HEK293 (cell line): ENCODE results near the gene MYH6.
"Not testable (repeated sequence)": the region's sequence is repeated elsewhere in the genome, so short reads cannot be mapped to it uniquely, and the experiment has no call there.

ENCODE experiments used
- CTCF ChIA-PET: fragments of 350-600 bp; formaldehyde crosslinking; extraction: SDS; loops from one replicate; lab custom pipeline; 2021; ENCODE audit warnings: antibody characterized with exemption; lab: Yijun Ruan, JAX
- POLR2A ChIA-PET: fragments of 300-600 bp; formaldehyde crosslinking; extraction: SDS; loops from one replicate; lab custom pipeline; 2020; ENCODE audit warnings: antibody characterized with exemption, inconsistent platforms; lab: Yijun Ruan, JAX
- H3K27ac ChIP-seq: fragments of 200-500 bp; sonication (Bioruptor generic); 2 replicates; pipeline ENCODE4 v1.5.1; 2014; ENCODE audit warnings: low read depth, low read length, control low read depth, inconsistent platforms; ENCODE audit errors: extremely low read depth
- H3K36me3 ChIP-seq, 2 experiments: fragments of 200-500 bp in 1 of 2; sonication (Bioruptor generic) in 1 of 2; 1 replicate in 1 of 2; 2 replicates in 1 of 2; pipeline ENCODE4 v1.5.1; 2014 to 2017; ENCODE audit warnings: inconsistent platforms in 2 of 2, low read length in 2 of 2; ENCODE audit not compliant: control insufficient read depth in 2 of 2, insufficient read depth in 1 of 2
- H3K4me1 ChIP-seq: fragments of 200-500 bp; sonication (Bioruptor generic); 2 replicates; pipeline ENCODE4 v1.5.1; 2014; ENCODE audit warnings: mild to moderate bottlenecking, low read length, inconsistent platforms; ENCODE audit not compliant: control insufficient read depth, insufficient read depth
- H3K4me3 ChIP-seq: 2 replicates; pipeline ENCODE4 v1.5.1; 2011; ENCODE audit warnings: low read depth, mild to moderate bottlenecking, control low read depth, low read length, moderate library complexity
- H3K9me3 ChIP-seq: fragments of 200-500 bp; sonication (Bioruptor generic); 2 replicates; pipeline ENCODE4 v1.5.1; 2014; ENCODE audit warnings: low read depth, low read length, inconsistent platforms; ENCODE audit not compliant: control insufficient read depth, insufficient read depth
- HOXA7 ChIP-seq: sonication (generic); formaldehyde crosslinking; IDR thresholded peaks from 2 replicates; pipeline ENCODE4 v1.8.1; 2022; ENCODE audit warnings: missing genetic modification reagents, borderline replicate concordance
- KLF17 ChIP-seq: fragments of 450-650 bp; formaldehyde crosslinking; IDR thresholded peaks from 2 replicates; pipeline ENCODE4 v1.5.1; 2016; ENCODE audit warnings: missing biosample characterization, missing genetic modification characterization
- PRDM2 ChIP-seq: fragments of 450-650 bp; formaldehyde crosslinking; IDR thresholded peaks from 2 replicates; pipeline ENCODE4 v1.5.1; 2016; ENCODE audit warnings: missing biosample characterization, missing genetic modification characterization, borderline replicate concordance
- PRDM6 ChIP-seq: fragments of 450-650 bp; formaldehyde crosslinking; IDR thresholded peaks from 2 replicates; pipeline ENCODE4 v1.5.1; 2017; ENCODE audit warnings: missing biosample characterization, missing genetic modification characterization
- SP2 ChIP-seq: fragments of 450-650 bp; formaldehyde crosslinking; IDR thresholded peaks from 2 replicates; pipeline ENCODE4 v1.5.1; 2016; ENCODE audit warnings: missing biosample characterization, missing genetic modification characterization
- ZBTB17 ChIP-seq: fragments of 450-650 bp; formaldehyde crosslinking; IDR thresholded peaks from 2 replicates; pipeline ENCODE4 v1.5.1; 2016; ENCODE audit warnings: missing biosample characterization, missing genetic modification characterization
- ZBTB26 ChIP-seq: fragments of 450-650 bp; formaldehyde crosslinking; optimal IDR thresholded peaks from 2 replicates; pipeline ENCODE3; 2016; ENCODE audit warnings: missing biosample characterization, mild to moderate bottlenecking, missing genetic modification characterization
- ZFHX2 ChIP-seq: fragments of 450-650 bp; formaldehyde crosslinking; conservative IDR thresholded peaks from 2 replicates; pipeline ENCODE4 v1.5.1; 2016; ENCODE audit warnings: missing biosample characterization, missing genetic modification characterization
- ZNF16 ChIP-seq: fragments of 450-650 bp; formaldehyde crosslinking; IDR thresholded peaks from 2 replicates; pipeline ENCODE4 v1.5.1; 2016; ENCODE audit warnings: low read depth, missing biosample characterization, missing genetic modification characterization
- ZNF2 ChIP-seq: fragments of 450-650 bp; formaldehyde crosslinking; IDR thresholded peaks from 2 replicates; pipeline ENCODE4 v1.5.1; 2016; ENCODE audit warnings: missing biosample characterization, missing genetic modification characterization
- ZNF26 ChIP-seq: fragments of 450-650 bp; formaldehyde crosslinking; IDR thresholded peaks from 2 replicates; pipeline ENCODE4 v1.5.1; 2016; ENCODE audit warnings: missing biosample characterization, missing genetic modification characterization
- ZNF362 ChIP-seq: fragments of 450-650 bp; formaldehyde crosslinking; IDR thresholded peaks from 2 replicates; pipeline ENCODE4 v1.5.1; 2016; ENCODE audit warnings: missing biosample characterization, missing genetic modification characterization
- ZNF37A ChIP-seq: fragments of 450-650 bp; IDR thresholded peaks from 2 replicates; pipeline ENCODE4 v1.5.1; 2018; ENCODE audit warnings: missing biosample characterization, missing genetic modification characterization
- ZNF391 ChIP-seq: fragments of 450-650 bp; formaldehyde crosslinking; IDR thresholded peaks from 2 replicates; pipeline ENCODE4 v1.5.1; 2016; ENCODE audit warnings: low read depth, missing biosample characterization, missing genetic modification characterization, borderline replicate concordance
- ZNF548 ChIP-seq: fragments of 450-650 bp; formaldehyde crosslinking; IDR thresholded peaks from 2 replicates; pipeline ENCODE4 v1.5.1; 2016; ENCODE audit warnings: missing biosample characterization, missing genetic modification characterization
- ZNF558 ChIP-seq: fragments of 450-650 bp; formaldehyde crosslinking; IDR thresholded peaks from 2 replicates; pipeline ENCODE4 v1.5.1; 2016; ENCODE audit warnings: missing biosample characterization, missing genetic modification characterization
- ZNF621 ChIP-seq: fragments of 450-650 bp; formaldehyde crosslinking; IDR thresholded peaks from 2 replicates; pipeline ENCODE4 v1.5.1; 2017; ENCODE audit warnings: missing biosample characterization, missing genetic modification characterization

Gene MYH6

GRCh38 chr14:23396126-23396525 is 11.9 kb downstream of the MYH6 start (continued):
- TF ChIP-seq PRDM2 (tag by site-specific recombination) (no peak), ZNF37A (tag by site-specific recombination) (no peak), PRDM6 (tag by site-specific recombination) (no peak), ZBTB17 (no peak), ZNF2 (tag by site-specific recombination) (no peak), ZNF362 (tag by site-specific recombination) (no peak), SP2 (tag by site-specific recombination) (no peak)

- ChIA-PET CTCF (interaction anchor here (0.7 to 7.1 kb wide), 3 partner anchors 13 to 398 kb away, joined by 3 to 34 read pairs (median 5); no protein-coding TSS in a partner anchor), POLR2A (no interaction called here)
- no peaks in the 10 kb centered on the region for H3K4me1 ChIP-seq
- no peak overlapping the region for H3K27ac ChIP-seq
- no peaks in the 10 kb centered on the region for H3K9me3 ChIP-seq
- no peaks in the 10 kb centered on the region for H3K36me3 ChIP-seq
- H3K4me3 ChIP-seq: no peak overlapping the region
- no peak for TF ChIP-seq ZNF558 (tag by site-specific recombination)
- TF ChIP-seq, all 188 proteins: peak for 0
Measured at GRCh38 chr14:23392613-23393012, 15.5 kb downstream of the MYH6 start.

GRCh38 chr14:23389871-23390270 is 18.2 kb downstream of the MYH6 start:
- H3K4me1 ChIP-seq, H3K27ac ChIP-seq, POLR2A ChIA-PET, H3K4me3 ChIP-seq, H3K36me3 ChIP-seq, H3K9me3 ChIP-seq: not testable (repeated sequence)
- CTCF ChIA-PET: interaction anchor here (0.6 to 7.1 kb wide), 2 partner anchors 10 to 95 kb away, joined by 4 to 34 read pairs; no protein-coding TSS in a partner anchor

GRCh38 chr14:23389396-23389795 is 18.7 kb downstream of the MYH6 start:
- no peak overlapping the region for H3K4me3 ChIP-seq
- ChIA-PET POLR2A (no interaction called here), CTCF (interaction anchor here (0.6 to 7.1 kb wide), 2 partner anchors 10 to 94 kb away, joined by 4 to 34 read pairs; no protein-coding TSS in a partner anchor)
- H3K27ac ChIP-seq: no peak overlapping the region
- H3K36me3 ChIP-seq: no peaks in the 10 kb centered on the region
- H3K4me1 ChIP-seq: no peaks in the 10 kb centered on the region
- H3K9me3 ChIP-seq: no peaks in the 10 kb centered on the region
- TF ChIP-seq ZNF26 (no peak), ZNF621 (tag by site-specific recombination) (no peak), HOXA7 (CRISPR knock-in tag) (no peak), KLF17 (tag by site-specific recombination) (no peak), ZNF391 (no peak), ZNF548 (tag by site-specific recombination) (no peak), ZBTB26 (tag by site-specific recombination) (no peak), ZNF16 (tag by site-specific recombination) (no peak), ZFHX2 (tag by site-specific recombination) (no peak)
